ENCODE measurements around the gene ZNF581. TPM values are rescaled to one million over a fixed set of nuclear protein-coding genes. Genes with fewer than 3 reads are reported as not detected.

ZNF581 gene
- total RNA-seq, 1 experiment from 2014 or later, result 65.1 TPM

DNA sequence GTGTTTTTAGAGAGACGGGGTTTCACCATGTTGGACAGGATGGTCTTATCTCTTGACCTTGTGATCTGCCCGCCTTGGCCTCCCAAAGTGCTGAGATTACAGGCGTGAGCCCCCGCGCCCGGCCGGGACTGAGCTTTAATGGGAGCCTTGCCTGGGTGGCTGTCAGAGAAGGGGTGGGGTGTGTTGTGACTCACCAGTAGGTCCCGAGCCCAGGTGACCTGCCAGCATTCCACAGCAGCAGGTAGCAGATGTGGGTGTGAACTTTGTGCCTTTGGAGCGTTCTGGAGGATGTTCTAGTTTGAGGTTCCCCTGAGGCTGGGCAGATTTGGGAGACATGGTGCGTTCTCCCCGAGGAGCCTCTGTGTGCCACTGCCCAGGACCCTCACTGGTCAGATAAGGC lies 24.5 kb downstream of the ZNF581 start:
- no CpG with 5 or more reads among the region's 11 CpGs for WGBS (ENCODE audit: extremely low coverage, insufficient read length, low lambda C conversion rate)
- Histone ChIP-seq H2AK5ac (ENCODE audit: insufficient read length, low read length) (no peak overlapping the region), H2AFZ (ENCODE audit: low read length) (no peak overlapping the region), H3K18ac (ENCODE audit: insufficient read length, low read depth, low read length) (no peak overlapping the region), H3K14ac (ENCODE audit: insufficient read depth, low read length) (no peak overlapping the region), H2BK5ac (ENCODE audit: insufficient read length, low read length) (no peak overlapping the region), H4K5ac (ENCODE audit: insufficient read length, low read depth, low read length) (no peak overlapping the region), H3K56ac (ENCODE audit: insufficient read length, low read depth, low read length) (no peak overlapping the region), H2BK120ac (ENCODE audit: low read depth, low read length, poor library complexity, severe bottlenecking) (no peak overlapping the region), H3K23ac (ENCODE audit: insufficient read length, low read depth, low read length) (no peak overlapping the region), H3K27ac (ENCODE audit: insufficient read length, low read depth, low read length) (no peak overlapping the region), H2BK12ac (ENCODE audit: insufficient read length, low read depth, low read length) (no peak overlapping the region), H2BK15ac (ENCODE audit: low read depth, low read length) (no peak overlapping the region), H2BK20ac (ENCODE audit: low read depth, low read length, poor library complexity, severe bottlenecking) (no peak overlapping the region), H3K79me1 (ENCODE audit: insufficient read depth, low read depth, low read length, poor library complexity, severe bottlenecking) (no peaks in the 10 kb centered on the region), H3T11ph (ENCODE audit: low read length) (no peak overlapping the region), H3K4me2 (ENCODE audit: insufficient read depth, insufficient read length, low read length) (no peak overlapping the region), H3K27me3 (ENCODE audit: insufficient read depth, low read length) (no peaks in the 10 kb centered on the region), H3K9me3 (ENCODE audit: control insufficient read depth, low read depth, low read length) (no peaks in the 10 kb centered on the region), H4K91ac (ENCODE audit: insufficient read length, low read depth, low read length) (no peak overlapping the region), H3K9ac (ENCODE audit: extremely low read depth, insufficient read length, low read length) (no peak overlapping the region), H3K79me2 (ENCODE audit: insufficient read depth, low read length) (peaks cover 9% of the 10 kb centered on the region; the same call in 1 of the 2 replicates), H3K23me2 (ENCODE audit: insufficient read length, low read depth, low read length, poor library complexity, severe bottlenecking) (no peaks in the 10 kb centered on the region), H4K8ac (replicated peaks; ENCODE audit: insufficient read length, low read depth, low read length) (no peak overlapping the region), H4K20me1 (ENCODE audit: control insufficient read depth, insufficient read depth, insufficient read length) (no peaks in the 10 kb centered on the region), H3K4ac (ENCODE audit: low read depth, low read length) (no peak overlapping the region), H3K4me1 (ENCODE audit: insufficient read depth, low read length) (no peaks in the 10 kb centered on the region)
- H3K27ac Mint-ChIP-seq, result peak overlapping the region in 2 of 3 experiments; percentile 53 to 61; a peak in 1 of 7 replicates
- H3K36me3 Mint-ChIP-seq (ENCODE audit: insufficient read depth in 1 of 3, low read depth in 3 of 3), result peaks cover 68 to 89% (median 80%) of the 10 kb centered on the region in 3 experiments
- TF ChIP-seq, protein P1, sequence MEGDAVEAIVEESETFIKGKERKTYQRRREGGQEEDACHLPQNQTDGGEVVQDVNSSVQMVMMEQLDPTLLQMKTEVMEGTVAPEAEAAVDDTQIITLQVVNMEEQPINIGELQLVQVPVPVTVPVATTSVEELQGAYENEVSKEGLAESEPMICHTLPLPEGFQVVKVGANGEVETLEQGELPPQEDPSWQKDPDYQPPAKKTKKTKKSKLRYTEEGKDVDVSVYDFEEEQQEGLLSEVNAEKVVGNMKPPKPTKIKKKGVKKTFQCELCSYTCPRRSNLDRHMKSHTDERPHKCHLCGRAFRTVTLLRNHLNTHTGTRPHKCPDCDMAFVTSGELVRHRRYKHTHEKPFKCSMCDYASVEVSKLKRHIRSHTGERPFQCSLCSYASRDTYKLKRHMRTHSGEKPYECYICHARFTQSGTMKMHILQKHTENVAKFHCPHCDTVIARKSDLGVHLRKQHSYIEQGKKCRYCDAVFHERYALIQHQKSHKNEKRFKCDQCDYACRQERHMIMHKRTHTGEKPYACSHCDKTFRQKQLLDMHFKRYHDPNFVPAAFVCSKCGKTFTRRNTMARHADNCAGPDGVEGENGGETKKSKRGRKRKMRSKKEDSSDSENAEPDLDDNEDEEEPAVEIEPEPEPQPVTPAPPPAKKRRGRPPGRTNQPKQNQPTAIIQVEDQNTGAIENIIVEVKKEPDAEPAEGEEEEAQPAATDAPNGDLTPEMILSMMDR (conservative IDR thresholded peaks at IDR 0.05), result no peak
- no peak for DNase-seq
- H3K27me3 Mint-ChIP-seq (ENCODE audit: low read depth), result no peaks in the 10 kb centered on the region
- no peak overlapping the region for H3K4me3 Mint-ChIP-seq
- H3K9me3 Mint-ChIP-seq, result no peaks in the 10 kb centered on the region
- H3K4me1 Mint-ChIP-seq, result peaks cover 17 to 22% of the 10 kb centered on the region in 2 experiments

Measured in H9 (cell line).